ENCODE measurements around the gene BCL2. TPM values are rescaled to one million over a fixed set of nuclear protein-coding genes. Genes with fewer than 3 reads are reported as not detected.

BCL2 gene
- total and polyA plus RNA-seq, 2 donors from 2014 or later, result 6.0 to 39.2 TPM

DNA sequence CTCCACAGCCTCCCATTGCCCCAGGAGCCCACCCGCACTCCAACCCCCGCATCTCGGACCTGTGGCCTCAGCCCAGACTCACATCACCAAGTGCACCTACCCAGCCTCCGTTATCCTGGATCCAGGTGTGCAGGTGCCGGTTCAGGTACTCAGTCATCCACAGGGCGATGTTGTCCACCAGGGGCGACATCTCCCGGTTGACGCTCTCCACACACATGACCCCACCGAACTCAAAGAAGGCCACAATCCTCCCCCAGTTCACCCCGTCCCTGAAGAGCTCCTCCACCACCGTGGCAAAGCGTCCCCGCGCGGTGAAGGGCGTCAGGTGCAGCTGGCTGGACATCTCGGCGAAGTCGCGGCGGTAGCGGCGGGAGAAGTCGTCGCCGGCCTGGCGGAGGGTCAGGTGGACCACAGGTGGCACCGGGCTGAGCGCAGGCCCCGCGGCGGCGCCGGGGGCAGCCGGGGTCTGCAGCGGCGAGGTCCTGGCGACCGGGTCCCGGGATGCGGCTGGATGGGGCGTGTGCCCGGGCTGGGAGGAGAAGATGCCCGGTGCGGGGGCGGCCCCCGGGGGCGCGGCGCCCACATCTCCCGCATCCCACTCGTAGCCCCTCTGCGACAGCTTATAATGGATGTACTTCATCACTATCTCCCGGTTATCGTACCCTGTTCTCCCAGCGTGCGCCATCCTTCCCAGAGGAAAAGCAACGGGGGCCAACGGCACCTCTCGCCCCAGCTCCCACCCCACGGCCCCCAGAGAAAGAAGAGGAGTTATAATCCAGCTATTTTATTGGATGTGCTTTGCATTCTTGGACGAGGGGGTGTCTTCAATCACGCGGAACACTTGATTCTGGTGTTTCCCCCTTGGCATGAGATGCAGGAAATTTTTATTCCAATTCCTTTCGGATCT is 1.3 kb downstream of the BCL2 start:
- FAIRE-seq (no peak), DNase-seq (peak; percentile 85 to 93 (median 91))
- Histone ChIP-seq H3K27me3 (ENCODE audit: control insufficient read depth, insufficient read depth, low read length) (no peaks in the 10 kb centered on the region), H3K27ac (ENCODE audit: low read depth in 2 of 2, low read length in 2 of 2) (peak overlapping the region; percentile 25 to 76), H3K4me1 (ENCODE audit: control insufficient read depth in 2 of 3, insufficient read depth in 2 of 3, low read depth in 1 of 3, low read length in 3 of 3) (peaks cover 0 to 14% (median 12%) of the 10 kb centered on the region in 3 donors), H3K36me3 (ENCODE audit: control insufficient read depth in 2 of 3, insufficient read depth in 3 of 3, low read length in 3 of 3) (no peaks in the 10 kb centered on the region), H3K9me3 (ENCODE audit: control insufficient read depth in 2 of 3, insufficient read depth in 1 of 3, low read length in 3 of 3) (no peaks in the 10 kb centered on the region), H3K4me3 (ENCODE audit: low read length in 3 of 3) (peak overlapping the region; percentile 53 to 86 (median 85)), H3K9ac (ENCODE audit: low read length in 3 of 3) (peak overlapping the region; percentile 19 to 76 (median 69))
- intact Hi-C loops (cut with DNase I), result no loop called here
- peak; percentile 71 for TF ChIP-seq CTCF (IDR thresholded peaks at IDR 0.05; ENCODE audit: borderline replicate concordance, extremely low read depth, insufficient read depth)

- Histone ChIP-seq H3K27me3 (ENCODE audit: control insufficient read depth, insufficient read depth, low read length) (no peaks in the 10 kb centered on the region), H3K9me3 (ENCODE audit: control insufficient read depth in 2 of 3, insufficient read depth in 1 of 3, low read length in 3 of 3) (no peaks in the 10 kb centered on the region), H3K27ac (ENCODE audit: low read depth in 2 of 2, low read length in 2 of 2) (peak overlapping the region; percentile 25 to 76), H3K4me3 (ENCODE audit: low read length in 3 of 3) (peak overlapping the region; percentile 53 to 86 (median 70)), H3K9ac (ENCODE audit: low read length in 3 of 3) (peak overlapping the region in 2 of 3 donors; percentile 65 to 76), H3K36me3 (ENCODE audit: control insufficient read depth in 2 of 3, insufficient read depth in 3 of 3, low read length in 3 of 3) (no peaks in the 10 kb centered on the region), H3K4me1 (ENCODE audit: control insufficient read depth in 2 of 3, insufficient read depth in 2 of 3, low read depth in 1 of 3, low read length in 3 of 3) (peaks cover 4 to 16% (median 15%) of the 10 kb centered on the region in 3 donors)
- TF ChIP-seq CTCF (IDR thresholded peaks at IDR 0.05; ENCODE audit: borderline replicate concordance, extremely low read depth, insufficient read depth), result no peak
- intact Hi-C loops (cut with DNase I), result no loop called here
- DNase-seq, result no peak
- FAIRE-seq, result no peak
Observed at GRCh38 chr18:63317556-63317946, 2.0 kb downstream of the BCL2 start.

DNA sequence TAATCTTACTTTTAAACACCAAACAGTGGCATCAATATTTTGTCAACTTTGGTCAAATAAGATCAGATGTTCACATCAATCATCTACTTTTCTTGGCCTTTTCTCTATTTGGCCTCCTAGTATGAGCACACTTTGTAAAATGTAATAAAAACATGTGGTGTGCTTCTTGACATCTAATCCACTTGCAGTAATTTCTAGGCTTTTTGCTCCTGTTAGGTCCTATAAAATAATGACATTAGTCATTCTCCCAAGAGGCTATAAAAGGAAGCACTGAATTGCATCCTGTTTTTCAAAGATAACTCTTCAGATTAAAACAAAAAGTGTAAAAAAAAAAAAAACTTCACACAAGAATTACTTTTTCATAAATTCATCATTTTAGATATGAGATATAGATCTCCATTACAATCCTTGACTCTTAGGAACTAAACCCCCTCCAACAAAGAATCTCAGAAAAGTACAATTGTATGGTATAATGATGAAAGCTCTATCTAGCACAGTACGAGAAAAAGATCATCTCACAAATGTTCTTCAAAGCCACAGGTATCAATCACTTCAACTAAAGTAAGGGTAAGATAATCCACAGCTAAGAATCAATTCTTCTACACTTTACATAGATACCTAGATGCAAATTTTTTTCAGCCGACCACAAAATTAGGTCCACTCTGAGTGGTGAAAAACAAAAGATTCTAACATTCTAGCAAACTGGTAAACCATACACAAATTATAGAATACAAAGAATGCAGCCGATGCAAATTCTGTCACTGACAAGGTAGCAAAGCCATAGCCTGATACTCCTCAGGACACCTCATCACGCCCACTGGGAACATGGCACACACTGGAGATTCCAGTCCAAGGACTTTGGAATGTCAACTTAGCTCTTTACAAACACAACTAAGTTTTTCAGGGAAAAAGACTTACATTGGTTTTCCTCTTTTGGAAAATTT is 2.7 kb downstream of the BCL2 start:
- peak in 1 of 5 donors; percentile 39 for DNase-seq
- Histone ChIP-seq H3K4me3 (ENCODE audit: low read length in 3 of 3) (peak overlapping the region; percentile 53 to 86 (median 70)), H3K4me1 (ENCODE audit: control insufficient read depth in 2 of 3, insufficient read depth in 2 of 3, low read depth in 1 of 3, low read length in 3 of 3) (peaks cover 4 to 20% (median 20%) of the 10 kb centered on the region in 3 donors), H3K27me3 (ENCODE audit: control insufficient read depth, insufficient read depth, low read length) (no peaks in the 10 kb centered on the region), H3K9ac (ENCODE audit: low read length in 3 of 3) (peak overlapping the region in 2 of 3 donors; percentile 65 to 76), H3K36me3 (ENCODE audit: control insufficient read depth in 2 of 3, insufficient read depth in 3 of 3, low read length in 3 of 3) (no peaks in the 10 kb centered on the region), H3K9me3 (ENCODE audit: control insufficient read depth in 2 of 3, insufficient read depth in 1 of 3, low read length in 3 of 3) (no peaks in the 10 kb centered on the region), H3K27ac (ENCODE audit: low read depth in 2 of 2, low read length in 2 of 2) (peak overlapping the region; percentile 25 to 76)
- FAIRE-seq, result peak; percentile 66
- intact Hi-C loops (cut with DNase I), result no loop called here
- TF ChIP-seq CTCF (IDR thresholded peaks at IDR 0.05; ENCODE audit: borderline replicate concordance, extremely low read depth, insufficient read depth), result no peak
